Measurements from ENCODE around the gene VTI1A. TPM values are rescaled to one million over a fixed set of nuclear protein-coding genes. Genes with fewer than 3 reads are reported as not detected.

Gene VTI1A
- total and polyA plus RNA-seq, 4 donors, result 5.5 to 26.9 (median 13.1) TPM

- Histone ChIP-seq H3K27ac (ENCODE audit: low read depth in 1 of 2, low read length in 2 of 2) (no peak overlapping the region), H3K4me3 (ENCODE audit: low read depth in 1 of 3, low read length in 3 of 3) (no peak overlapping the region), H3K36me3 (ENCODE audit: control insufficient read depth in 4 of 4, insufficient read depth in 3 of 4, low read depth in 1 of 4, low read length in 3 of 4) (no peaks in the 10 kb centered on the region), H3K4me1 (ENCODE audit: control insufficient read depth in 4 of 4, insufficient read depth in 4 of 4, low read length in 3 of 4) (peaks cover 0 to 5% (median 0%) of the 10 kb centered on the region in 4 donors), H3K9ac (ENCODE audit: low read depth in 1 of 2, low read length in 2 of 2) (no peak overlapping the region), H3K9me3 (ENCODE audit: control insufficient read depth in 4 of 4, low read length in 3 of 4) (no peaks in the 10 kb centered on the region), H3K27me3 (ENCODE audit: control insufficient read depth in 4 of 4, insufficient read depth in 4 of 4, low read length in 3 of 4) (no peaks in the 10 kb centered on the region)
- no peak for DNase-seq (ENCODE audit: low spot score)
- TF ChIP-seq RAD21 (IDR thresholded peaks at IDR 0.05), result no peak
- WGBS, result 99% methylated on average over 3 of the region's 3 CpGs
These were observed 207.8 kb downstream of the VTI1A start for GRCh38 chr10:112654794-112655193.

GRCh38 chr10:112655722-112656121 is 208.7 kb downstream of the VTI1A start:
- Histone ChIP-seq H3K9ac (ENCODE audit: low read depth in 1 of 2, low read length in 2 of 2) (no peak overlapping the region), H3K36me3 (ENCODE audit: control insufficient read depth in 4 of 4, insufficient read depth in 3 of 4, low read depth in 1 of 4, low read length in 3 of 4) (no peaks in the 10 kb centered on the region), H3K27ac (ENCODE audit: low read depth in 1 of 2, low read length in 2 of 2) (no peak overlapping the region), H3K9me3 (ENCODE audit: control insufficient read depth in 4 of 4, low read length in 3 of 4) (no peaks in the 10 kb centered on the region), H3K27me3 (ENCODE audit: control insufficient read depth in 4 of 4, insufficient read depth in 4 of 4, low read length in 3 of 4) (no peaks in the 10 kb centered on the region), H3K4me3 (ENCODE audit: low read depth in 1 of 3, low read length in 3 of 3) (no peak overlapping the region), H3K4me1 (ENCODE audit: control insufficient read depth in 4 of 4, insufficient read depth in 4 of 4, low read length in 3 of 4) (peaks cover 0 to 5% (median 0%) of the 10 kb centered on the region in 4 donors)
- no peak for TF ChIP-seq FOXA2 (IDR thresholded peaks at IDR 0.05)
- TF ChIP-seq ATF3 (IDR thresholded peaks at IDR 0.05), result no peak
- TF ChIP-seq REST (IDR thresholded peaks at IDR 0.05), result no peak
- TF ChIP-seq, protein P1, sequence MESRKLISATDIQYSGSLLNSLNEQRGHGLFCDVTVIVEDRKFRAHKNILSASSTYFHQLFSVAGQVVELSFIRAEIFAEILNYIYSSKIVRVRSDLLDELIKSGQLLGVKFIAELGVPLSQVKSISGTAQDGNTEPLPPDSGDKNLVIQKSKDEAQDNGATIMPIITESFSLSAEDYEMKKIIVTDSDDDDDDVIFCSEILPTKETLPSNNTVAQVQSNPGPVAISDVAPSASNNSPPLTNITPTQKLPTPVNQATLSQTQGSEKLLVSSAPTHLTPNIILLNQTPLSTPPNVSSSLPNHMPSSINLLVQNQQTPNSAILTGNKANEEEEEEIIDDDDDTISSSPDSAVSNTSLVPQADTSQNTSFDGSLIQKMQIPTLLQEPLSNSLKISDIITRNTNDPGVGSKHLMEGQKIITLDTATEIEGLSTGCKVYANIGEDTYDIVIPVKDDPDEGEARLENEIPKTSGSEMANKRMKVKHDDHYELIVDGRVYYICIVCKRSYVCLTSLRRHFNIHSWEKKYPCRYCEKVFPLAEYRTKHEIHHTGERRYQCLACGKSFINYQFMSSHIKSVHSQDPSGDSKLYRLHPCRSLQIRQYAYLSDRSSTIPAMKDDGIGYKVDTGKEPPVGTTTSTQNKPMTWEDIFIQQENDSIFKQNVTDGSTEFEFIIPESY (IDR thresholded peaks at IDR 0.05), result no peak
- TF ChIP-seq SP1 (IDR thresholded peaks at IDR 0.05), result no peak
- 87% methylated on average over 1 of the region's 1 CpG for WGBS
- no peak for DNase-seq (ENCODE audit: low spot score)

DNA sequence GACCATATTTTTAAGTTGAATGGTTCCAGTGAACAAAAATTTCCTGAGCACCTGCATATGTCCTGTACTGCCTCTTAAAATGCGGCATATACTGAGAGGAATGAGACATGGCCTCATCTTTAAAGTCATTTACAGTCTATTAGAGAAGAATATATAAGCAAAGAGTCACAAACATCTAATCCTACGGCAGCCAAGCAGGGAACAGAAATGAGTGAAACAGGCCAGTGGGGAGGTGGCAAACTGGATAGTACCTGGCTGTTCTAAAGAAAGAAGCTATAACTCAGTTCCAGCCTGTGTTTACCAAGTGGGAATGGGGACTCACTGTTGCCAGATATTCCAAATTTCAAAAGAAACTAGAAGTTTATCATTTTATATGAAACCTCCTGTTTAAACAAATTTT is 211.4 kb downstream of the VTI1A start:
- Histone ChIP-seq H3K27ac (ENCODE audit: low read depth in 1 of 2, low read length in 2 of 2) (no peak overlapping the region), H3K36me3 (ENCODE audit: control insufficient read depth in 4 of 4, insufficient read depth in 3 of 4, low read depth in 1 of 4, low read length in 3 of 4) (no peaks in the 10 kb centered on the region), H3K4me1 (ENCODE audit: control insufficient read depth in 4 of 4, insufficient read depth in 4 of 4, low read length in 3 of 4) (peaks cover 0 to 5% (median 0%) of the 10 kb centered on the region in 4 donors), H3K27me3 (ENCODE audit: control insufficient read depth in 4 of 4, insufficient read depth in 4 of 4, low read length in 3 of 4) (no peaks in the 10 kb centered on the region), H3K4me3 (ENCODE audit: low read depth in 1 of 3, low read length in 3 of 3) (no peak overlapping the region), H3K9me3 (ENCODE audit: control insufficient read depth in 4 of 4, low read length in 3 of 4) (no peaks in the 10 kb centered on the region), H3K9ac (ENCODE audit: low read depth in 1 of 2, low read length in 2 of 2) (no peak overlapping the region)
- no peak for DNase-seq (ENCODE audit: low spot score)
- whole genome bisulfite sequencing, result 97% methylated on average over 2 of the region's 2 CpGs
- TF ChIP-seq REST (IDR thresholded peaks at IDR 0.05) (no peak), TAF1 (conservative IDR thresholded peaks at IDR 0.05) (no peak), FOXA2 (IDR thresholded peaks at IDR 0.05) (no peak), HNF4G (IDR thresholded peaks at IDR 0.05) (no peak), FOXA1 (IDR thresholded peaks at IDR 0.05) (no peak), CTCF (IDR thresholded peaks at IDR 0.05; ENCODE audit: low read depth, low read length, missing input control) (no peak), ATF3 (IDR thresholded peaks at IDR 0.05) (no peak), EGR1 (IDR thresholded peaks at IDR 0.05; ENCODE audit: low read depth in 2 of 2) (no peak), HNF4A (conservative IDR thresholded peaks at IDR 0.05) (no peak), GABPA (IDR thresholded peaks at IDR 0.05 in 1 of 2, conservative IDR thresholded peaks at IDR 0.05 in 1 of 2) (no peak)
- TF ChIP-seq, protein P1 (IDR thresholded peaks at IDR 0.05), result no peak

Data from liver (tissue), 9 donors.